Muscle layer of duodenum (tissue), 2 donors: ENCODE measurements around the gene HLF.

Experiments
- H3K27ac ChIP-seq: one replicate; pipeline ENCODE4 v1.7.0; 2013; ENCODE audit warnings: mild to moderate bottlenecking, low read length
- H3K27me3 ChIP-seq: one replicate; pipeline ENCODE4 v1.7.0; 2013; ENCODE audit warnings: low read depth, mild to moderate bottlenecking, control low read depth, low read length
- H3K36me3 ChIP-seq, 2 donors: one replicate each; pipeline ENCODE4 v1.7.0; 2013; ENCODE audit warnings: low read length in 2 of 2, control low read depth in 1 of 2, mild to moderate bottlenecking in 1 of 2; ENCODE audit not compliant: insufficient read depth in 2 of 2, control insufficient read depth in 1 of 2
- H3K4me1 ChIP-seq, 2 donors: one replicate each; pipeline ENCODE4 v1.7.0; 2013; ENCODE audit warnings: low read length in 2 of 2, mild to moderate bottlenecking in 2 of 2, control low read depth in 1 of 2, moderate library complexity in 1 of 2; ENCODE audit not compliant: insufficient read depth in 2 of 2, control insufficient read depth in 1 of 2
- H3K4me3 ChIP-seq, 2 donors: one replicate each; pipeline ENCODE4 v1.7.0; 2013; ENCODE audit warnings: low read length in 2 of 2, low read depth in 1 of 2, mild to moderate bottlenecking in 1 of 2
- H3K9me3 ChIP-seq, 2 donors: one replicate each; pipeline ENCODE4 v1.7.0; 2013; ENCODE audit warnings: low read length in 2 of 2, control low read depth in 1 of 2, mild to moderate bottlenecking in 1 of 2; ENCODE audit not compliant: control insufficient read depth in 1 of 2
- donor health status: healthy.

The HLF gene

DNA sequence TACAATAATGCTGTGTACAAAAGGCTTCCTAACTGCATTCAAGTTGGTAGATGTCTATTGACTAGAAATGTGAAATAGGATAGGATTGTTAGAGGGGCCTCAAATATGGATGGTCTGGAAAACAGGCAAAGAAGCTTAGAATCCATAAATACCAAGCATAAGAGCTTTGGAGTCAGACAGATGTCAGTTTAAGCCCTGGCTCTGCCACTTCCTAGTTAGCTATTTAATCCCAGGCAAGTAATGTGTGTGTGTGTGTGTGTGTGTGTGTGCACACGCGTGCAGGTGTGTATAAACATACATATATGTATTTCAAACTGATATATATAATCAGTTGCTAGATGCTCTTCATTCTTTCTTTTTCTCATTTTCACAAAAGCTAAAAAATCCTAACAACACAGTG lies 90.2 kb downstream of the HLF start:
- Histone ChIP-seq H3K4me1 (no peaks in the 10 kb centered on the region), H3K4me3 (no peak overlapping the region)

DNA sequence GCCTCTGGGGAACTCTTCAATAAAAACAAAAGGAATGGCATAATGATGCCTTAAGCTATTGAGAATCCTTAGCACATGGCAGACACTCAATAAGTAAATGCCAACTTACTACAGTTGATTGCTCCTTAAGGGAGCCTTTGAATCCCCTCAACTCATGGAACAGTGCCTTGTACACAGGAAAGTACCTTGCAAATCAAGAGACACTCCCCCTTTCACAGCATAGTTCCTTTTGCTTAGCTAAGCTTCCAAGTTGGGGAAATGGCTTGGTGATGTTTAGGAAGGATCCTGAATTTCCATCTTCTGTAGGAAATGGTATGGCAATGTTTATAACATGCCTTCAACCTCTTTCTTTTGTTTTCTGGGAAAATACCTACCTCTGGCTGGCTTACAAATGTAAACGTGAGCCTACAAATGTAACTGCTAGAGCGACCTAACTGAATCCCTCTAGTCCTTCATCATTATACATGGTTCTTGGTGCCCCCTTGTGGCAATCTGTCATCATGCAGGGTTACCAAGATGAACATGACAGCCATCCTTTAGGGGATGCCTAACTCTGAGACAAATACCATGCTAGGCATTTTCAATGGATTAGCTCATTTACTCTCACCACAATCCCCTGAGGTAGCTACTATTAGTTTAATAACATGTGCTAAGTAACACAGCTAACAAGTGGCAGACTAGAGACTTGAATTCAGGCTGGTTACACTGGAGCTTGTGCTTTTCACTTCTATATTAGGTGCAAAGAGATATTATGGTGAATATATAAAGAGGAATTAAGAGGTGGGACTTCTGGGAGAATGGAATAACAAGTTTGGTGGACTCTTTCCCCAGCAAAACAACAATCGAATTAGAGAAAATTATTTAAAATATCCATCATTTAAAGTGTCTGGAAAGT lies 91.9 kb downstream of the HLF start:
- Histone ChIP-seq H3K9me3 (no peaks in the 10 kb centered on the region), H3K27me3 (no peaks in the 10 kb centered on the region), H3K4me1 (no peaks in the 10 kb centered on the region), H3K27ac (no peak overlapping the region), H3K36me3 (no peaks in the 10 kb centered on the region), H3K4me3 (no peak overlapping the region)

More for the DNA sequence above, 90.2 kb downstream of the HLF start:
- Histone ChIP-seq H3K27ac (no peak overlapping the region), H3K36me3 (no peaks in the 10 kb centered on the region), H3K27me3 (no peaks in the 10 kb centered on the region), H3K9me3 (no peaks in the 10 kb centered on the region)

DNA sequence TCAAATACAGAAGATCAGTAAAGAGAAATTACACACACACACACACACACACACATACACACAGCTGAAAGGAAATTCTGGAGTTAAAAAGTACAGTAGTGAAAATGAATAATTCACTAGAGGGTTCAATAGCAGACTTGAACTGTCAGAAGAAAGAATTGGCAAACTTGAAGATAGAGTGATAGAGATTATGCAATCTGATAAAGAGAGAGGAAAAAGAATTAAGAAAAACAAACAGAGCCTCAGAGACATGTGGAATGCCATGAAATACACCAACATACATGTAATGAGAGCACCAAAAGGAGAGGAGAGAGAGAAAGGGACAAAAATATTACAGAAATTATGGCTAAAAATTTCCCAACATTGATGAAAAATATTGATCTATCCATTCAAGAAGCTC lies 96.2 kb downstream of the HLF start:
- H3K4me1 ChIP-seq = no peaks in the 10 kb centered on the region
- no peaks in the 10 kb centered on the region for H3K27me3 ChIP-seq
- H3K4me3 ChIP-seq = no peak overlapping the region
- no peak overlapping the region for H3K27ac ChIP-seq
- no peaks in the 10 kb centered on the region for H3K36me3 ChIP-seq
- no peaks in the 10 kb centered on the region for H3K9me3 ChIP-seq

DNA sequence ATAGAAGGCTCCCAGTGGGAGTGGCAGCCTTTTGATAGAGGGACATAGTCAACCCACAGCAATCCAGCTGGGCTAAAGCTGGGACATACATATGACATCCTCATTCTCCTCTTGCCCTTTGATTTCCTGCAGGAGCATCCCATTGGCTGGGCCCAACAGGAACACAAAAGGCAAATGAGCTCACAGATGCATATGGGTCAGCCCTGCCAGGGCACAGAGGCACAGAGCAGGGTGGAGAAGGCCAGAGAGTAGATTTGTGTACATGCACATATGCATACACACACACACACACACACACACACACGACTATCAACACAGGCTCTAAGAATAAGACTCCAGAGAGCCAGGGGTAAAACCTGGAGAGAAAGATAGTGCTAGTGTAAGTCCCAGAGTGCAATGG lies 98.3 kb downstream of the HLF start:
- no peaks in the 10 kb centered on the region for H3K27me3 ChIP-seq
- H3K4me3 ChIP-seq = no peak overlapping the region
- H3K27ac ChIP-seq = no peak overlapping the region
- no peaks in the 10 kb centered on the region for H3K4me1 ChIP-seq
- H3K9me3 ChIP-seq = no peaks in the 10 kb centered on the region
- no peaks in the 10 kb centered on the region for H3K36me3 ChIP-seq

DNA sequence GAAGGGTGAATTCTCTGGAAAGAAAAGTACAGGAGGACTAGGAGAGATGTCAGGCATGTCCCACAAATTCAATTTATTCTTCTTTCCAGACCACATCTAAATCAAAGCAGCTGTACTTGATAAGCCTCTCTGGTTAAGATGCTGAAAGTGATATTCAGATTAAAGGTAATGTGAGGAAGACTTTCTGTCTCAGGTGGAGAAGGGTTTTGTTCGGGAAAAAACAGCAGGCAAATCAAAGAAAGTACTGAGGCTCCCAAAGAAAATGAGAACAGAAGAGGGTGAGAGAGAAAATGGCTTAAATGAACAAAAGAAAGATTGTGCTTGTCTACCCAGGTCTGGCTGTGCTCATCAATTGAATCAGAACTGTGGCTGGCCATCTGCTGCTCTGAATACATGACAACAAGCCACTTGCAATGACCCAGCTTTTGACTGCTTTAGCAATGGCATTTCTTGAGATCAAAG lies 101.3 kb downstream of the HLF start:
- no peaks in the 10 kb centered on the region for H3K27me3 ChIP-seq
- H3K9me3 ChIP-seq = no peaks in the 10 kb centered on the region
- H3K4me3 ChIP-seq = no peak overlapping the region
- H3K27ac ChIP-seq = no peak overlapping the region
- H3K36me3 ChIP-seq = no peaks in the 10 kb centered on the region
- no peaks in the 10 kb centered on the region for H3K4me1 ChIP-seq

DNA sequence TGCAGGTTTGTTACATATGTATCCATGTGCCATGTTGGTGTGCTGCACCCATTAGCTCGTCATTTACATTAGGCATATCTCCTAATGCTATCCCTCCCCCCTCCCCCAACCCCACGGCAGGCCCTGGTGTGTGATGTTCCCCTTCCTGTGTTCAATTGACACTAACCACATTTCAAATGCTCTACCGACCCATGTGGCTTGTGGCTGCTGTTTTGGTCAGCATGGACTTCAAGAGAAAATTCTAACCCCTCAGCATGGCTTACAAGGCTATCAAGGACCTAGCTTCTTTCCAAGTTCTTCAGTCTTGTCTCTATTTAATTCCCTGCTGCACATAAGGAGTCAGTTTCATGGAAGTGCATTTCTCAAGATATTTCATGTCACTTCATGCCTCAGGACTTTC lies 103.9 kb downstream of the HLF start:
- Histone ChIP-seq H3K4me1 (no peaks in the 10 kb centered on the region), H3K36me3 (no peaks in the 10 kb centered on the region), H3K27me3 (no peaks in the 10 kb centered on the region), H3K27ac (no peak overlapping the region), H3K9me3 (no peaks in the 10 kb centered on the region), H3K4me3 (no peak overlapping the region)
